Cardiac fibroblast (primary cell): ENCODE data around the gene NDUFC1.

Source experiments
- DNase-seq, 2 donors: peaks; one replicate each; pipeline versions ENCODE4 v3.0.0 to v3.0.0-alpha.2; 2010; ENCODE audit warnings: low read depth in 2 of 2
- H3K4me3 ChIP-seq, 2 donors: replicated peaks in 1 of 2; 1 replicate in 1 of 2; 2 replicates in 1 of 2; pipeline ENCODE4 v1.5.1; 2011; ENCODE audit warnings: low read depth in 2 of 2, low read length in 2 of 2, mild to moderate bottlenecking in 2 of 2, moderate library complexity in 1 of 2
- CTCF ChIP-seq: IDR thresholded peaks from one replicate; pipeline ENCODE4 v1.5.1; 2011; ENCODE audit warnings: low read depth, mild to moderate bottlenecking, low read length, inconsistent platforms

The NDUFC1 gene

DNA sequence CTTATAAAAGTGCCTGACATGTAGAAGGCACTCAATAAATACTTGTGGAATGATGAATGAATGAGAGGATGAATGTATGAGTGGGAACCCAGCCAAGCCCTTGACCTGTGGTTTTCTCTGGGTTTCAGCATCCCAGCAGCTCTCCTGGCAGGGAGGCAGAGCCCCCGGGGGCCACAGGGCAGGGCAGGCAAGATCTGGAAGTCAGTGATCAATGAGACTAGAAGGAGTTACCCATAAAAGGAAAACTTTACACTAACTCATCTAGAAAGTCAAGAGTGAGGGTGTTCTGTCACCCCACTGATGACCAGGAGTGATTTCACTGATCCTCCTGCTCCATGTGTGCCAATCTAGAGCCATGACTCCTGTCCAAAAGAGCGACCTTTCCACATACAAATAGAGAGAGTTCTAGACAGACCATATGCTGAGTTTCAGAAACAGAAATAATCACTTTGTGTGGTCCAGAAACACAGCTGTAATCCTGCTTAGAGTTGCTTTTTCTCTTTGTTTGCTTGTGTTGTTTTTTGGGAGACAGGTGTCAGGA is 59.7 kb downstream of the NDUFC1 start:
- DNase-seq: peak; percentile 38 to 86

GRCh38 chr4:139241784-139242151 is 60.5 kb downstream of the NDUFC1 start:
- no peak overlapping the region for H3K4me3 ChIP-seq
- TF ChIP-seq CTCF: no peak
- no peak for DNase-seq

More for the DNA sequence above, 59.7 kb downstream of the NDUFC1 start:
- TF ChIP-seq CTCF: no peak
- no peak overlapping the region for H3K4me3 ChIP-seq

DNA sequence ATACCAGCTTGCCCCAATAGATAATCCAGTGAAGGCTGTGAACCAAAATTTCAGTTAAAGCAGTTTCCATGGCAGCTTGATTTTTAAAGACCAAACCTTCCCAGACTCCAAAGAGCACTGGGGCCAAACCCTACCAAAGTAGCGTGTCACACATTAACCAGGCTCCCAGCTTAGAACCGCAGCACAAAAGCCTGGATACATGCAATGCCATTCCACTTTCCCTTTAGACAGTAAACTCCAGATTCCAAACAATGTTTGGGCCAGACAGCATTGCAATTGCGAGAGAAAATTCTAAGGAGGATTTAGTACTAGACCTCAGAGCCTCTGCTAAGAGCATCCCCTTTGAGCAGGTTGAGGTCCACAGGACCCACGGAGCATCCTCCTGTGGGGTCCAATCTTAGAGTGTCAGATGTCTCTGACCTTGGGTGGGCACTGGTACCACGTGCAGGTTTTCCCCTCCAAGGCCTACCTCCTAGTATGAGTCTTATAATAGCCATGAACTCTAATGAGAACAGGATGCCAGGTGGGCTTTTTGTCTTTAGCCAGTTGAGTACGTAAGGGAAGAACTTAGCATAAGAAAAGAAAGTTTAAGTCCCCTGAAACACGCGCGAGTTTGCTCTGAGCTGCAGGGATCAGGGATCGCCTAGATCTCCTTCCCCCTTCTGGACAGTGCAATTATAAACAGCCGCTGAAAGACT is 61.0 kb downstream of the NDUFC1 start:
- H3K4me3 ChIP-seq: no peak overlapping the region

More for the DNA sequence above, 61.0 kb downstream of the NDUFC1 start:
- TF ChIP-seq CTCF: no peak
- no peak for DNase-seq
